Astrocyte (in vitro differentiated cells and primary cell): ENCODE results near the gene SUZ12. TPM values are rescaled to one million over a fixed set of nuclear protein-coding genes. Genes with fewer than 3 reads are reported as not detected.
"Not testable (repeated sequence)": the region's sequence is repeated elsewhere in the genome, so short reads cannot be mapped to it uniquely, and the experiment has no call there.

Experiments
- DNase-seq: peaks from one replicate; pipeline ENCODE4 v3.0.0-alpha.2; 2010; ENCODE audit warnings: low read depth
- FAIRE-seq: peaks from 2 replicates; lab custom pipeline; 2011; peaks lifted over from hg19 to GRCh38; lab: Jason Lieb, UNC
- H2AFZ ChIP-seq: 2 replicates; pipeline ENCODE4 v1.6.0; 2012; ENCODE audit warnings: low read depth, low read length, inconsistent platforms
- H3K27ac ChIP-seq: 2 replicates; pipeline ENCODE4 v1.5.1; 2011; ENCODE audit warnings: low read depth, low read length, inconsistent platforms
- H3K27me3 ChIP-seq: 2 replicates; pipeline ENCODE4 v1.6.0; 2011; ENCODE audit warnings: low read length, inconsistent platforms; ENCODE audit not compliant: insufficient read depth
- H3K36me3 ChIP-seq: 2 replicates; pipeline ENCODE4 v1.5.1; 2011; ENCODE audit warnings: low read length, inconsistent platforms; ENCODE audit not compliant: insufficient read depth
- H3K4me1 ChIP-seq: 2 replicates; pipeline ENCODE4 v1.5.1; 2011; ENCODE audit warnings: low read length, inconsistent platforms; ENCODE audit not compliant: insufficient read depth
- H3K4me2 ChIP-seq: 2 replicates; pipeline ENCODE4 v1.6.0; 2012; ENCODE audit warnings: low read length, inconsistent platforms
- H3K4me3 ChIP-seq: 2 replicates; pipeline ENCODE4 v1.5.1; 2011; ENCODE audit warnings: low read depth, mild to moderate bottlenecking, low read length, inconsistent platforms; ENCODE audit not compliant: insufficient read depth
- H3K79me2 ChIP-seq: 2 replicates; pipeline ENCODE4 v1.6.0; 2012; ENCODE audit warnings: mild to moderate bottlenecking, low read length, inconsistent platforms; ENCODE audit not compliant: insufficient read depth
- H3K9ac ChIP-seq: 2 replicates; pipeline ENCODE4 v1.6.0; 2012; ENCODE audit warnings: mild to moderate bottlenecking, low read length, inconsistent platforms
- H3K9me3 ChIP-seq: 2 replicates; pipeline ENCODE4 v1.5.1; 2012; ENCODE audit warnings: low read depth, mild to moderate bottlenecking, low read length, inconsistent platforms; ENCODE audit not compliant: insufficient read depth
- H4K20me1 ChIP-seq: 2 replicates; pipeline ENCODE4 v1.6.0; 2012; ENCODE audit warnings: low read length, inconsistent platforms; ENCODE audit not compliant: insufficient read depth
- H3K27ac Mint-ChIP-seq: one replicate; pipeline ENCODE4 v1.8.0; 2021; ENCODE audit warnings: mild to moderate bottlenecking, mixed read lengths; ENCODE audit not compliant: unreplicated experiment
- H3K27me3 Mint-ChIP-seq: one replicate; pipeline ENCODE4 v1.8.0; 2021; ENCODE audit warnings: low read depth, mixed read lengths; ENCODE audit not compliant: unreplicated experiment
- H3K36me3 Mint-ChIP-seq: one replicate; pipeline ENCODE4 v1.8.0; 2021; ENCODE audit warnings: low read depth, mixed read lengths; ENCODE audit not compliant: unreplicated experiment
- H3K4me1 Mint-ChIP-seq: one replicate; pipeline ENCODE4 v1.8.0; 2021; ENCODE audit warnings: low read depth, mixed read lengths; ENCODE audit not compliant: unreplicated experiment
- H3K4me3 Mint-ChIP-seq: one replicate; pipeline ENCODE4 v1.8.0; 2021; ENCODE audit warnings: mild to moderate bottlenecking, moderate library complexity, mixed read lengths; ENCODE audit not compliant: unreplicated experiment
- H3K9me3 Mint-ChIP-seq: one replicate; pipeline ENCODE4 v1.8.0; 2021; ENCODE audit warnings: mild to moderate bottlenecking, mixed read lengths; ENCODE audit not compliant: unreplicated experiment
- CTCF ChIP-seq: IDR thresholded peaks from 2 replicates; pipeline ENCODE4 v1.5.1; 2011; ENCODE audit warnings: low read depth, mild to moderate bottlenecking, inconsistent platforms, low read length, moderate library complexity; ENCODE audit not compliant: insufficient read depth
- EZH2 ChIP-seq: IDR thresholded peaks from 2 replicates; pipeline ENCODE4 v1.6.1; 2012; ENCODE audit warnings: mild to moderate bottlenecking, low read length, inconsistent platforms; ENCODE audit not compliant: insufficient read depth
- total RNA-seq: library from RNA; stranded (reverse); gene quantifications from 2 replicates; pipeline ENCODE4 v1.2.1, GENCODE V29; 2021

Gene SUZ12
- total RNA-seq, 1 donor from 2014 or later = 18.7 TPM

- H3K36me3 ChIP-seq = peaks cover 10% of the 10 kb centered on the region
- not testable (repeated sequence) for H3K27me3 Mint-ChIP-seq, FAIRE-seq
Observed at GRCh38 chr17:31964131-31964530, 27.3 kb downstream of the SUZ12 start.

GRCh38 chr17:31967648-31968047, 30.8 kb downstream of the SUZ12 start:
- H3K4me1 Mint-ChIP-seq = no peaks in the 10 kb centered on the region
- no peak overlapping the region for H3K9ac ChIP-seq
- DNase-seq = no peak
- H3K79me2 ChIP-seq = peaks cover 5% of the 10 kb centered on the region
- no peak overlapping the region for H3K4me3 ChIP-seq
- no peak for FAIRE-seq
- H3K27ac Mint-ChIP-seq = no peak overlapping the region
- H2AFZ ChIP-seq = no peak overlapping the region
- no peaks in the 10 kb centered on the region for H3K4me1 ChIP-seq
- H3K27ac ChIP-seq = no peak overlapping the region
- H4K20me1 ChIP-seq = peaks cover 6% of the 10 kb centered on the region
- TF ChIP-seq EZH2 (no peak), CTCF (no peak)
- no peaks in the 10 kb centered on the region for H3K9me3 Mint-ChIP-seq
- peaks cover 3% of the 10 kb centered on the region for H3K36me3 ChIP-seq
- peaks cover 3% of the 10 kb centered on the region for H3K36me3 Mint-ChIP-seq
- no peaks in the 10 kb centered on the region for H3K9me3 ChIP-seq
- no peaks in the 10 kb centered on the region for H3K27me3 Mint-ChIP-seq
- H3K4me3 Mint-ChIP-seq = no peak overlapping the region
- H3K27me3 ChIP-seq = no peaks in the 10 kb centered on the region
- no peak overlapping the region for H3K4me2 ChIP-seq

More at GRCh38 chr17:31964131-31964530, 27.3 kb downstream of the SUZ12 start:
- not testable (repeated sequence) for H3K4me3 ChIP-seq, H3K9me3 Mint-ChIP-seq, H4K20me1 ChIP-seq, H3K27ac Mint-ChIP-seq, DNase-seq, H3K27ac ChIP-seq, H2AFZ ChIP-seq, H3K9ac ChIP-seq, H3K4me1 ChIP-seq, H3K27me3 ChIP-seq, H3K4me1 Mint-ChIP-seq, H3K36me3 Mint-ChIP-seq, H3K4me2 ChIP-seq, H3K9me3 ChIP-seq, H3K4me3 Mint-ChIP-seq
- H3K79me2 ChIP-seq = peaks cover 24% of the 10 kb centered on the region

- H3K79me2 ChIP-seq, H3K27me3 Mint-ChIP-seq, DNase-seq, H3K27ac Mint-ChIP-seq, H3K27me3 ChIP-seq, H3K4me1 Mint-ChIP-seq, H4K20me1 ChIP-seq, H3K4me1 ChIP-seq, H3K4me3 ChIP-seq, H3K36me3 ChIP-seq, H3K36me3 Mint-ChIP-seq, H3K9me3 ChIP-seq, H3K9me3 Mint-ChIP-seq, H3K9ac ChIP-seq, H3K27ac ChIP-seq, H2AFZ ChIP-seq, H3K4me2 ChIP-seq, H3K4me3 Mint-ChIP-seq, FAIRE-seq: not testable (repeated sequence)
Observed at GRCh38 chr17:31970416-31970815, 33.6 kb downstream of the SUZ12 start.

- FAIRE-seq = peak; percentile 5
- not testable (repeated sequence) for H3K79me2 ChIP-seq, H2AFZ ChIP-seq, H3K27me3 ChIP-seq, H3K9ac ChIP-seq, H3K4me1 ChIP-seq, H3K36me3 Mint-ChIP-seq, H3K4me1 Mint-ChIP-seq, H4K20me1 ChIP-seq, H3K9me3 Mint-ChIP-seq, H3K27ac Mint-ChIP-seq, H3K27me3 Mint-ChIP-seq, H3K4me2 ChIP-seq, DNase-seq, H3K4me3 ChIP-seq, H3K9me3 ChIP-seq, H3K4me3 Mint-ChIP-seq, H3K36me3 ChIP-seq
- H3K27ac ChIP-seq = peak overlapping the region; percentile 19
Observed at GRCh38 chr17:31974269-31975071, 37.7 kb downstream of the SUZ12 start.

- not testable (repeated sequence) for H4K20me1 ChIP-seq, H3K36me3 Mint-ChIP-seq, H3K4me1 ChIP-seq, H3K36me3 ChIP-seq, H3K27ac Mint-ChIP-seq, H3K27me3 Mint-ChIP-seq, DNase-seq, FAIRE-seq, H2AFZ ChIP-seq, H3K4me2 ChIP-seq, H3K4me3 ChIP-seq, H3K9me3 Mint-ChIP-seq, H3K4me3 Mint-ChIP-seq, H3K9me3 ChIP-seq, H3K79me2 ChIP-seq, H3K4me1 Mint-ChIP-seq, H3K9ac ChIP-seq, H3K27me3 ChIP-seq, H3K27ac ChIP-seq
Observed at GRCh38 chr17:31975391-31975790, 38.6 kb downstream of the SUZ12 start.
